ENCODE data around the gene XPA.

- TF ChIP-seq EZH2 (IDR thresholded peaks at IDR 0.05; ENCODE audit: insufficient read depth, low read length), result no peak
- no peak for TF ChIP-seq CTCF (IDR thresholded peaks at IDR 0.05; ENCODE audit: insufficient read depth, low read depth, low read length)
These were observed 60.2 kb downstream of the XPA start for GRCh38 chr9:97636903-97637302.

Data from astrocyte (in vitro differentiated cells and primary cell).